DND-41 (cell line): Measurements from ENCODE around the gene NDUFB6.

Experiments used
- CTCF ChIP-seq: IDR thresholded peaks from 2 replicates; pipeline ENCODE4 v1.5.1; 2012; ENCODE audit warnings: borderline replicate concordance, low read length, moderate library complexity, mild to moderate bottlenecking; ENCODE audit not compliant: poor library complexity, severe bottlenecking; ENCODE audit errors: extremely low read depth
- EZH2 ChIP-seq: IDR thresholded peaks from 3 replicates; pipeline ENCODE4 v1.6.1; 2012; ENCODE audit warnings: borderline replicate concordance, low read depth, mild to moderate bottlenecking, moderate library complexity, low read length, inconsistent platforms; ENCODE audit not compliant: severe bottlenecking

GRCh38 chr9:32578976-32579375 lies 6.0 kb upstream of the NDUFB6 start:
- TF ChIP-seq CTCF (no peak), EZH2 (no peak)
